HUDEP-2 (cell line): ENCODE data around the gene SNTG2.

Experiments
- DNase-seq, 76 experiments: peaks; one replicate each; lab custom pipeline; 2025; ENCODE audit not compliant: unreplicated experiment in 76 of 76; lab: John Stamatoyannopoulos, UW

The SNTG2 gene

DNA sequence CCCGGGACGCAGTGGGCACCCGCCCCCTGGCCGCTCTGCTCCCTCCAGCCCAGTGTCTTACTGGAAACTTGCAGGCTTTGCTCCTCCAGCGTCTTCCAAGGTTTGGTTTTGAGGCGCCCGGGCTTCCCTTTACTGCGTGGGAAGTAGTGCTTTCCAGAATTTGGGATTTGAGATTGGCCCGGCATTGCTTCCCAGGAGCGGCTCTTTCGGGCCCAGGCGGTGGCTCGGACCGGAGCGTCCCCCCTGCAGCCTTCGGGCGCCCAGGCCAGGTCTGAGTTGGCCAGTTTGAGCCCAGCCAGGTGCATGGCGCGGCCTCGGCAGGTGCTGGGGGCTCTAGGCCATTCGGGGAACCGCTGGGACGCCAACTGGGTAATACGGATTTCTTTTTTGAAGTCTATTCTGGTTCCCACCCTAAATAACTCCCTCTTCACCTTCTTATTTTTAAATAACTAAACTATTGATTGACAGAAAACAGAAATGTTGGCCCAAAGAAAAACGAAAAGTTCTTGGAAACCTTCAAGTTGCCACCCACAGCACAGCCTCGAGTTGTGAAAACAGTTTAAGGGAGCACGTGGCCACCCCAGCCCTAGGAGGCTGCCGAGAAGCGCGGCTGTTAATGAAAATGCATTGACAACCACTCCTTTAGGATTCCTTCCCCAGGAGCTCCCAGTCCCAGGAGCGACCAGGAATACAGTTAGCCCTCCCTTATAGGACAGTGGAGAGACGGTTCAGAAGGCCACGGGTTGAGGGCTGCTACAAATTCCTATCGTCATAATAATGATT is 766 bp downstream of the SNTG2 start:
- DNase-seq = no peak

- DNase-seq = no peak
These were observed 2.8 kb downstream of the SNTG2 start for GRCh38 chr2:953408-953807.

GRCh38 chr2:953975-954686 is 3.5 kb downstream of the SNTG2 start:
- DNase-seq = peak in 2 of 76 experiments; percentile 6 to 7

- DNase-seq = no peak
These were observed 4.0 kb downstream of the SNTG2 start for GRCh38 chr2:954687-955000.

DNA sequence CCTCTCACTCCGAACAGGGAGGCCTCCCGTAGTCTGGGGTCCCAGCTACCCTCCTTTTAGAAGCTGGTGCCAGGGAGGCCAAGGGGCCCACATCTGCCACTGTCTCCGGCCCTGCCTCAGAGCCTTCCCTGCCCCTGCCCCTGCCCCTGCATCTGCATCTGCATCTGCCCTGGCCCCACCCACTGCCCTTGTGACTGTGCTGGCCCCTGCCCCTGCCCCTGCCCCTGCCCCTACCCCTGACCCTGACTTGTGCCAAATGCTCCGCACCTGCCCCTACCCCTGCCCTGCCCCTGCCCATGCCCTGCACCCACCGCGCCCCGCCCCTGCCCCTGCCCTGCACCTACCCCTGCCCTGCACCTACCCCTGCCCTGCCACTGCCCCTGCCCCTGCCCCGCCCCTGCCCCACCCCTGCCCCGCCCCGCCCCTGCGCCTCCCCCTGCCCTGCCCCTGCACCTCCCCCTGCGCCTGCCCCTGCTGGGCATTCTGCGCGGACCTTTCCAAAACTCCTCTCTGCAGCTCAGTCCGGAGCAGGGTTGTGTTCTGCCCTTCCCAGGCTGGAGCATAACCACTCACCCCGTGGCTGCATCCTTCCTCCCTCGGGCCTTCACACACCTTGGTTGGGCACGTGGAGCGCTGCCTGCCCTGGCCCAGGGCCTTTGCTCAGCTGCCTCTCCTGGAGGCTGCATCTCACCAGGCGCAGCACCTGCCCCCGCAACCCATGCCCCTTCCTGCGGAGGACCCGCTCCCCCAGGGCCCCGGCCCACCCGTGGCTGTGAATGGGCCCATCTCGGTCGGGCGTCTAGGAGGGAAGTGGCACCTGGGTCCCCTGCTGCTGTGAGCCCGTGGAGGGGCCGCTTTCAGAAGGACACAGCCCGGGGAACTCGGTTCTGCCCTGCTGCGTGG is 5.4 kb downstream of the SNTG2 start:
- no peak for DNase-seq

GRCh38 chr2:959457-959856 is 8.8 kb downstream of the SNTG2 start:
- DNase-seq = no peak

- DNase-seq = no peak
These were observed 9.6 kb downstream of the SNTG2 start for GRCh38 chr2:960061-960736.

DNA sequence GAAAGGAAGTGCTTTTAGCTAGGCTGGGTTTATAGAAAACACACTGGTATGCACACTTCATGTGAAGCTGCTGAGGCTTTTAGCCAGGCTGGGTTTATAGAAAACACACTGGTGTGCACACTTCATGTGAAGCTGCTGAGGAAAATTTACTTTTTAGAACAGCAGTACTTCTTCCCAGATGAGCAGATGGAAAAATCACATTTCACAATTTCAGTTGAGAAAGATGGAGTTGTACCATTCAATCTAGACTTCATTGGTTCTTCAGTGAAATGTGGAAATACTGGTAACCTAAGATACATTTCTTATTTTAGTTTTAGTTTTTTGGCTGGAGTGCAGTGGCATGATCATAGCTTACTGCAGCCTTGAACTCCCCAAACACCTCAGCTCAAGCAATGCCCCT is 11.1 kb downstream of the SNTG2 start:
- no peak for DNase-seq

- DNase-seq = no peak
These were observed 13.2 kb downstream of the SNTG2 start for GRCh38 chr2:963876-964275.

DNA sequence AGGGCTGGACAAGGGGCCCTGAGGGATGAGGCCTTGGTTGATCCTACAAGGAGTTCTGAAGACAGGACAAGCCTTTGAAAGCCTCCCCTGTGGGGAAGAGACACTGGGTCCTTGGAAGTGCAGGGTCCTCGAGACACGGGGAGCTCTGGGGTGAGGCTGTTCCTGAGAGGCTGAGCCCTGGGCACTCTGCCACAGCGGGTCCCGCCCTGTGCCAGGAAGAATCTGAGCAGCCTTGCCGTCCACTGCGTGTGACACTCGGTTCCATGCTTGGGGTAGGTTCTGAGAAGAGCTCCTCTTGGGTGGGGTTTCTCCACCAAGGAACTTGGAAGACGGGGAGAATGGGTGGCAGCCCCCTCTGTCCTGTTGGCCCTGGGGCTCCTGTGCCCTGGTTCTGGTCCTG is 13.9 kb downstream of the SNTG2 start:
- no peak for DNase-seq

- no peak for DNase-seq
These were observed 15.0 kb downstream of the SNTG2 start for GRCh38 chr2:965640-966147.

- no peak for DNase-seq
These were observed 22.5 kb downstream of the SNTG2 start for GRCh38 chr2:973129-973528.

DNA sequence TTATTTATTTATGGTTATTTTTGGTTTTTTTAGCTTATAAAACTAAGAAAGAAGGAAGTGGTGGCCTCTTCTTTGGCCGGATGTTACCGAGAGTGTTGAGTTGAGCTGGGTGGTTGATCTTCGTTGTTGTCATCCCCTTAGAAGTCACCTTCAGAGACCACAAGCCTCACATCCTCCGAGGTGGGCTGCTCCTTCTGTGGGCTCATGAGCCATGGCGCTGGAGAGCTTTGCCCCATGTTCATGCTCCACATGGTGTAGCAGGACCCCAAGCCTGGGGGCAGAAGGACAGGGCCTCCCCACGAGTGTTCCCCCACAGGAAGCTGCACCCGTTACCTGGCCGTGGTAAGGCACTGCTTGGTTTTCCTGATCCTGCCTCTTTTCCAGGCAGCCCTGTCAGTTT is 23.4 kb downstream of the SNTG2 start:
- no peak for DNase-seq

DNA sequence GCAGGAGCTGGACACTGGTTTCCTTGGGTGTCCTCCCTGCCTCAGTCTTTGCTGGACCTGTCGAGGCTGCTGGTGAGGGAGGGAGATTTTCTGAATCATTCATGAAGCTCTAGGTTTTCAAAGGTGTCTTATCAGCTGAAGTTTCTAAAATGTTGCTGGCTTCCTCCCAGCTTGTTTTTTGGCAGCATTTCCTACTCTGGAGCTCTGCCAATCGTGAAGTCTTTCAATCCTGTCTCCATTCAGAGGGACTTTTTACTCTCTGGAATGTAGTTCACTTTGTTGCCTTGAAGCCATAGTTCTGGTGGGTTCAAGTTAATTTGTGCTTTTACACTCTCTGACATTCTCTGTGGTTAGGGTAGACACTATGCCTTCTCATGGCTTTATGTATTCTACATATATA is 23.9 kb downstream of the SNTG2 start:
- DNase-seq = peak in 18 of 76 experiments; percentile 1 to 33 (median 9)

DNA sequence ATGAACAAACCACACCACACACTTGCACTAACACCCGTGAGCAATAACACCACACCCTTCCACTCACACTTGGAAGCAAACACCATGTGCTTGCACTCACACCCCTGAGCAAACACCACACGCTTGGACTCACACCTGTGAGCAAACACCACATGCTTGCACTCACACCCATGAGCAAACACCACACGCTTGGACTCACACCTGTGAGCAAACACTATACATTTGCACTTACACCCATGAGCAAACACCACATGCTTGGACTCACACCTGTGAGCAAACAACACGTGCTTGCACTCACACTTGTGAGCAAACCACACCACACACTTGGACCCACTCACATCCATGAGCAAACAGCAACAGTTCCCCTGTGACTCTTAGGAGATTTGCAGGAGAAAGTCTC is 24.4 kb downstream of the SNTG2 start:
- DNase-seq = no peak

- no peak for DNase-seq
These were observed 28.6 kb downstream of the SNTG2 start for GRCh38 chr2:979069-979928.

DNA sequence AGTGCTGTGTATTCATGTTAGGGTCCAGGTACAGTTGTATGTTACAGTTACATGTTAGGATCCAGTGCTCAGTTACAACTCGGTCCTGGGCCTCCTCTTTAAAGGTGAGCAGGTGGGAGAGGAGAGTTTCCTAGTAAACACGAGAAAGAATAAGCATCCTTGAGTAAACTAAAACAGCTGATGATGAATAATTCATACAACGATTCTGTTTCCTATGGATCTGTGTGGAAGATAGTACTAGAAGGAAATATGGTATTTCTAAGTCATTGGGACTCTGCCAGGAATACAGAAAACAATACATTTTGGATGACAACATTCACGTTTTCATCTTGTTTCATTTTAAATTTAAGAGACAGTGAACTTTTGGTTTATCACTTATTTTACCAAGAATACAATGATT is 29.5 kb downstream of the SNTG2 start:
- no peak for DNase-seq

- DNase-seq = no peak
These were observed 30.6 kb downstream of the SNTG2 start for GRCh38 chr2:981258-981657.

GRCh38 chr2:981759-982158 is 31.1 kb downstream of the SNTG2 start:
- no peak for DNase-seq
